ENCODE measurements around the gene EVI5. TPM values are rescaled to one million over a fixed set of nuclear protein-coding genes. Genes with fewer than 3 reads are reported as not detected.
"Not testable (repeated sequence)": the region's sequence is repeated elsewhere in the genome, so short reads cannot be mapped to it uniquely, and the experiment has no call there.

EVI5 gene
- polyA plus RNA-seq, 3 donors, result 20.2 to 22.0 (median 20.8) TPM

- no peak for DNase-seq (ENCODE audit: extremely low read depth in 1 of 11, low read depth in 9 of 11, low spot score in 4 of 11)
Observed at GRCh38 chr1:92803140-92803887, 18.4 kb upstream of the EVI5 start.

- no peak for DNase-seq (ENCODE audit: extremely low read depth in 1 of 11, low read depth in 9 of 11, low spot score in 4 of 11)
Observed at GRCh38 chr1:92797961-92798360, 13.1 kb upstream of the EVI5 start.

- no peak for DNase-seq (ENCODE audit: extremely low read depth in 1 of 11, low read depth in 9 of 11, low spot score in 4 of 11)
Observed at GRCh38 chr1:92797297-92797696, 12.4 kb upstream of the EVI5 start.

- no peak for DNase-seq (ENCODE audit: extremely low read depth in 1 of 11, low read depth in 9 of 11, low spot score in 4 of 11)
Observed at GRCh38 chr1:92795166-92795565, 10.3 kb upstream of the EVI5 start.

GRCh38 chr1:92792340-92792782, 7.5 kb upstream of the EVI5 start:
- DNase-seq (ENCODE audit: extremely low read depth in 1 of 11, low read depth in 9 of 11, low spot score in 4 of 11), result no peak

GRCh38 chr1:92791487-92792066, 6.7 kb upstream of the EVI5 start:
- DNase-seq (ENCODE audit: extremely low read depth in 1 of 11, low read depth in 9 of 11, low spot score in 4 of 11), result no peak

GRCh38 chr1:92790867-92791266, 6.0 kb upstream of the EVI5 start:
- no peak for DNase-seq (ENCODE audit: extremely low read depth in 1 of 11, low read depth in 9 of 11, low spot score in 4 of 11)

- DNase-seq (ENCODE audit: extremely low read depth in 1 of 11, low read depth in 9 of 11, low spot score in 4 of 11), result no peak
Observed at GRCh38 chr1:92790081-92790480, 5.2 kb upstream of the EVI5 start.

- DNase-seq (ENCODE audit: extremely low read depth in 1 of 11, low read depth in 9 of 11, low spot score in 4 of 11), result no peak
Observed at GRCh38 chr1:92786111-92786901, 1.4 kb upstream of the EVI5 start.

- peak in 8 of 11 donors; percentile 12 to 38 (median 26) for DNase-seq (ENCODE audit: extremely low read depth in 1 of 11, low read depth in 9 of 11, low spot score in 4 of 11)
Observed at GRCh38 chr1:92784021-92784638, 778 bp downstream of the EVI5 start.

- peak in 4 of 11 donors; percentile 4 to 17 (median 10) for DNase-seq (ENCODE audit: extremely low read depth in 1 of 11, low read depth in 9 of 11, low spot score in 4 of 11)
Observed at GRCh38 chr1:92783550-92783949, 1.4 kb downstream of the EVI5 start.

- DNase-seq (ENCODE audit: extremely low read depth in 1 of 11, low read depth in 9 of 11, low spot score in 4 of 11), result no peak
Observed at GRCh38 chr1:92778376-92778775, 6.5 kb downstream of the EVI5 start.

- DNase-seq (ENCODE audit: extremely low read depth in 1 of 11, low read depth in 9 of 11, low spot score in 4 of 11), result no peak
Observed at GRCh38 chr1:92774407-92774806, 10.5 kb downstream of the EVI5 start.

GRCh38 chr1:92773749-92774148, 11.2 kb downstream of the EVI5 start:
- not testable (repeated sequence) for DNase-seq (ENCODE audit: extremely low read depth in 1 of 11, low read depth in 9 of 11, low spot score in 4 of 11)

- no peak for DNase-seq (ENCODE audit: extremely low read depth in 1 of 11, low read depth in 9 of 11, low spot score in 4 of 11)
Observed at GRCh38 chr1:92769856-92770255, 15.1 kb downstream of the EVI5 start.

GRCh38 chr1:92768915-92769314, 16.0 kb downstream of the EVI5 start:
- DNase-seq (ENCODE audit: extremely low read depth in 1 of 11, low read depth in 9 of 11, low spot score in 4 of 11), result no peak

- no peak for DNase-seq (ENCODE audit: extremely low read depth in 1 of 11, low read depth in 9 of 11, low spot score in 4 of 11)
Observed at GRCh38 chr1:92768296-92768695, 16.6 kb downstream of the EVI5 start.

- no peak for DNase-seq (ENCODE audit: extremely low read depth in 1 of 11, low read depth in 9 of 11, low spot score in 4 of 11)
Observed at GRCh38 chr1:92764116-92764515, 20.8 kb downstream of the EVI5 start.

GRCh38 chr1:92762355-92762754, 22.6 kb downstream of the EVI5 start:
- no peak for DNase-seq (ENCODE audit: extremely low read depth in 1 of 11, low read depth in 9 of 11, low spot score in 4 of 11)

- DNase-seq (ENCODE audit: extremely low read depth in 1 of 11, low read depth in 9 of 11, low spot score in 4 of 11), result no peak
Observed at GRCh38 chr1:92759361-92759760, 25.5 kb downstream of the EVI5 start.
